HL-60 (cell line): ENCODE results near the gene NUDT17.
A peak's percentile ranks its signal among the peaks of the same experiment; 100 is the strongest.

Experiments
- DNase-seq, 2 experiments: peaks; one replicate each; pipeline ENCODE4 v3.0.0-alpha.2; 2010 to 2020; ENCODE audit warnings: low read depth in 1 of 2, low spot score in 1 of 2
- H3K27ac ChIP-seq: fragments of 250-450 bp; sonication (Bioruptor Pico); replicated peaks from 2 replicates; pipeline ENCODE4 v1.5.1; 2020; ENCODE audit warnings: mild to moderate bottlenecking, moderate library complexity
- H3K27me3 ChIP-seq: fragments of 250-450 bp; sonication (Bioruptor Pico); 2 replicates; pipeline ENCODE4 v1.5.1; 2021; ENCODE audit warnings: mild to moderate bottlenecking, moderate library complexity; ENCODE audit not compliant: insufficient read depth, poor library complexity, severe bottlenecking
- H3K4me3 ChIP-seq: replicated peaks from 2 replicates; pipeline ENCODE4 v1.5.1; 2011; ENCODE audit warnings: mild to moderate bottlenecking, control low read depth, low read length; ENCODE audit not compliant: insufficient read depth
- GABPA ChIP-seq: IDR thresholded peaks from 2 replicates; pipeline ENCODE4 v1.6.1; 2012; ENCODE audit warnings: low read depth
- POLR2AphosphoS5 ChIP-seq: IDR thresholded peaks from 2 replicates; pipeline ENCODE4 v1.6.1; 2012; ENCODE audit warnings: low read depth
- SPI1 ChIP-seq: IDR thresholded peaks from 2 replicates; pipeline ENCODE4 v1.6.1; 2012; ENCODE audit warnings: low read depth, mild to moderate bottlenecking, borderline replicate concordance
- TF ChIP-seq, protein P1 (sequence below): IDR thresholded peaks from 2 replicates; pipeline ENCODE4 v1.6.1; 2012; ENCODE audit warnings: low read depth; ENCODE audit not compliant: insufficient replicate concordance
- TF ChIP-seq, protein P2 (sequence below): IDR thresholded peaks from one replicate; pipeline ENCODE4 v1.5.1; 2011; ENCODE audit warnings: low read length, control low read depth, inconsistent platforms; ENCODE audit not compliant: insufficient read depth

NUDT17 gene

DNA sequence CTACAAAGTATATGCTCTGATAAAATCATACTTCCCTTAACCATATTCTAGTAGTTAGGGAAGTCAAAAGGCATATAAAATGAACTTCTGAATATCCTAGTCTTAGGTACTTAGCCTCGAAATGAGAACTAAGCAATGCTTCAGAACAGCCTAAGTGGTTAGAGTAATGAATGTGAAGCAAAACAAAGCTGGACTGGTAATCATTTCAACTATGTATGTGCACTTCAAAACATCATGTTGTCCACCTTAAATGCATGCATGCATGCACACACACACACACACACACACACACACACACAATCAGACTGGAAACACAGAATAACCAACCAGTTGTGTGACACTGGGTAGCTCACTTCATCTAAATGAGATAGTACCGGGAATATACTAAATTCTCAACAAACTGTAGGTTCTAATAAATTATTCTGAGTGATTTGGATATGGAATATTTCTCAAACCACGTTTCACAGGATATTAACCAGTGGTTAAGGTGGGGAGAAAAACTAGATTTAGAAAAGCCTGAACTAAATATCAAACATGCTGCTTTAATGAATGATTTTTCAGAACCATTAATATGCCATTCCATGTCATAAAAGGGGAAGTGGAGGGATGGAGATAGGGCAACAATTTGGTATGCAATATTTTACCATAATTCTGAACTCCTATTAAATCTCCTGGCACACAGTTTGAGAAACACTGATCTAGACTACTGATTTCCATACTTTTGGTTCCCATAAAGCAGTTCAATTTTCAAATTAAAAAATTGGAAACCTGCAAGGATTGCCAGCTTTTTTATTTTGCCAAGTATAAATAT is 41.0 kb upstream of the NUDT17 start:
- Histone ChIP-seq H3K27me3 (no peaks in the 10 kb centered on the region), H3K4me3 (no peak overlapping the region), H3K27ac (no peak overlapping the region)
- DNase-seq, result no peak
- TF ChIP-seq, protein P1, sequence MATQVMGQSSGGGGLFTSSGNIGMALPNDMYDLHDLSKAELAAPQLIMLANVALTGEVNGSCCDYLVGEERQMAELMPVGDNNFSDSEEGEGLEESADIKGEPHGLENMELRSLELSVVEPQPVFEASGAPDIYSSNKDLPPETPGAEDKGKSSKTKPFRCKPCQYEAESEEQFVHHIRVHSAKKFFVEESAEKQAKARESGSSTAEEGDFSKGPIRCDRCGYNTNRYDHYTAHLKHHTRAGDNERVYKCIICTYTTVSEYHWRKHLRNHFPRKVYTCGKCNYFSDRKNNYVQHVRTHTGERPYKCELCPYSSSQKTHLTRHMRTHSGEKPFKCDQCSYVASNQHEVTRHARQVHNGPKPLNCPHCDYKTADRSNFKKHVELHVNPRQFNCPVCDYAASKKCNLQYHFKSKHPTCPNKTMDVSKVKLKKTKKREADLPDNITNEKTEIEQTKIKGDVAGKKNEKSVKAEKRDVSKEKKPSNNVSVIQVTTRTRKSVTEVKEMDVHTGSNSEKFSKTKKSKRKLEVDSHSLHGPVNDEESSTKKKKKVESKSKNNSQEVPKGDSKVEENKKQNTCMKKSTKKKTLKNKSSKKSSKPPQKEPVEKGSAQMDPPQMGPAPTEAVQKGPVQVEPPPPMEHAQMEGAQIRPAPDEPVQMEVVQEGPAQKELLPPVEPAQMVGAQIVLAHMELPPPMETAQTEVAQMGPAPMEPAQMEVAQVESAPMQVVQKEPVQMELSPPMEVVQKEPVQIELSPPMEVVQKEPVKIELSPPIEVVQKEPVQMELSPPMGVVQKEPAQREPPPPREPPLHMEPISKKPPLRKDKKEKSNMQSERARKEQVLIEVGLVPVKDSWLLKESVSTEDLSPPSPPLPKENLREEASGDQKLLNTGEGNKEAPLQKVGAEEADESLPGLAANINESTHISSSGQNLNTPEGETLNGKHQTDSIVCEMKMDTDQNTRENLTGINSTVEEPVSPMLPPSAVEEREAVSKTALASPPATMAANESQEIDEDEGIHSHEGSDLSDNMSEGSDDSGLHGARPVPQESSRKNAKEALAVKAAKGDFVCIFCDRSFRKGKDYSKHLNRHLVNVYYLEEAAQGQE, result no peak
- TF ChIP-seq SPI1, result peak; percentile 62

DNA sequence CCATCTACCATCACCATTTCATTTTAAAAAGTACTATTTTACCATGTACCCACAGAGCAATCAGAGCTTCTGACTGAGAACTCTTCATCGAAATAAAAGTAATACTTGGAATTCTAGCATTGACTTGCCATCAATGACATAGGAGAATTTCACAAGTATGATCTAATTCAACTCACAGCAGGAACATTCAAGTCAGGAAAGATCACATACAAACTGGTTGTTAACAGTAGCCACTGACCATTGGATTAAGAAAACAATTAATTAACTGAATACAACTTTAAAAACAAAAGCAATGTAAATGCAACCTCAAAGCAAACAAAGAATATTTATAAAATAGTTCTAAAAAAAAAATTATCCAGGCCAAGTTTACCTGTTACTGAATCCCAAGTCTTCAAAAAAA is 40.4 kb upstream of the NUDT17 start:
- no peak for DNase-seq
- Histone ChIP-seq H3K27me3 (no peaks in the 10 kb centered on the region), H3K4me3 (no peak overlapping the region), H3K27ac (no peak overlapping the region)
- TF ChIP-seq POLR2AphosphoS5 (no peak), GABPA (no peak), SPI1 (no peak)
- TF ChIP-seq, protein P2, sequence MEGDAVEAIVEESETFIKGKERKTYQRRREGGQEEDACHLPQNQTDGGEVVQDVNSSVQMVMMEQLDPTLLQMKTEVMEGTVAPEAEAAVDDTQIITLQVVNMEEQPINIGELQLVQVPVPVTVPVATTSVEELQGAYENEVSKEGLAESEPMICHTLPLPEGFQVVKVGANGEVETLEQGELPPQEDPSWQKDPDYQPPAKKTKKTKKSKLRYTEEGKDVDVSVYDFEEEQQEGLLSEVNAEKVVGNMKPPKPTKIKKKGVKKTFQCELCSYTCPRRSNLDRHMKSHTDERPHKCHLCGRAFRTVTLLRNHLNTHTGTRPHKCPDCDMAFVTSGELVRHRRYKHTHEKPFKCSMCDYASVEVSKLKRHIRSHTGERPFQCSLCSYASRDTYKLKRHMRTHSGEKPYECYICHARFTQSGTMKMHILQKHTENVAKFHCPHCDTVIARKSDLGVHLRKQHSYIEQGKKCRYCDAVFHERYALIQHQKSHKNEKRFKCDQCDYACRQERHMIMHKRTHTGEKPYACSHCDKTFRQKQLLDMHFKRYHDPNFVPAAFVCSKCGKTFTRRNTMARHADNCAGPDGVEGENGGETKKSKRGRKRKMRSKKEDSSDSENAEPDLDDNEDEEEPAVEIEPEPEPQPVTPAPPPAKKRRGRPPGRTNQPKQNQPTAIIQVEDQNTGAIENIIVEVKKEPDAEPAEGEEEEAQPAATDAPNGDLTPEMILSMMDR, result no peak
- TF ChIP-seq, protein P1, result no peak

DNA sequence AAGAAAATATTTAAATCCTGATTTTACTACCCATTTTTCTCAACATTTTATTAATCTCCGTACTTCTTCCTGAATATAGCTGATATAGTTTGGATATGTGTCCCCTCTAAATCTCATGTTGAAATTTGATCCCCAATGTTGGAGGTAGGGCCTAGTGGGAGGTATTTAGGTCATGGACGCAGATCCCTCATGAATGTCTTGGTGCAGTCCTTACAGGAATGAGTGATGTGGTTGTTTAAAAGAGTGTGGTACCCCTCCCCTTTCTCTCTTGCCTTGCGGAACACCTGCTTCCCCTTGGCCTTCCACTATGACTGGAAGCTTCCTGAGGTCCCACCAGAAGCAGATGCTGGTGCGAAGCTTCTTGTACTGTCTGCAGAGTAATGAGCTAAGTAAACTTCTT is 39.0 kb upstream of the NUDT17 start:
- no peak for DNase-seq
- TF ChIP-seq GABPA (no peak), POLR2AphosphoS5 (no peak)
- TF ChIP-seq, protein P2, result no peak
- TF ChIP-seq, protein P1, result no peak
- H3K27me3 ChIP-seq, result no peaks in the 10 kb centered on the region
- H3K4me3 ChIP-seq, result no peak overlapping the region
- no peak overlapping the region for H3K27ac ChIP-seq
